Measurements from ENCODE around the gene PKP4.
"Not testable (repeated sequence)": the region's sequence is repeated elsewhere in the genome, so short reads cannot be mapped to it uniquely, and the experiment has no call there.

Gene PKP4, protein sequence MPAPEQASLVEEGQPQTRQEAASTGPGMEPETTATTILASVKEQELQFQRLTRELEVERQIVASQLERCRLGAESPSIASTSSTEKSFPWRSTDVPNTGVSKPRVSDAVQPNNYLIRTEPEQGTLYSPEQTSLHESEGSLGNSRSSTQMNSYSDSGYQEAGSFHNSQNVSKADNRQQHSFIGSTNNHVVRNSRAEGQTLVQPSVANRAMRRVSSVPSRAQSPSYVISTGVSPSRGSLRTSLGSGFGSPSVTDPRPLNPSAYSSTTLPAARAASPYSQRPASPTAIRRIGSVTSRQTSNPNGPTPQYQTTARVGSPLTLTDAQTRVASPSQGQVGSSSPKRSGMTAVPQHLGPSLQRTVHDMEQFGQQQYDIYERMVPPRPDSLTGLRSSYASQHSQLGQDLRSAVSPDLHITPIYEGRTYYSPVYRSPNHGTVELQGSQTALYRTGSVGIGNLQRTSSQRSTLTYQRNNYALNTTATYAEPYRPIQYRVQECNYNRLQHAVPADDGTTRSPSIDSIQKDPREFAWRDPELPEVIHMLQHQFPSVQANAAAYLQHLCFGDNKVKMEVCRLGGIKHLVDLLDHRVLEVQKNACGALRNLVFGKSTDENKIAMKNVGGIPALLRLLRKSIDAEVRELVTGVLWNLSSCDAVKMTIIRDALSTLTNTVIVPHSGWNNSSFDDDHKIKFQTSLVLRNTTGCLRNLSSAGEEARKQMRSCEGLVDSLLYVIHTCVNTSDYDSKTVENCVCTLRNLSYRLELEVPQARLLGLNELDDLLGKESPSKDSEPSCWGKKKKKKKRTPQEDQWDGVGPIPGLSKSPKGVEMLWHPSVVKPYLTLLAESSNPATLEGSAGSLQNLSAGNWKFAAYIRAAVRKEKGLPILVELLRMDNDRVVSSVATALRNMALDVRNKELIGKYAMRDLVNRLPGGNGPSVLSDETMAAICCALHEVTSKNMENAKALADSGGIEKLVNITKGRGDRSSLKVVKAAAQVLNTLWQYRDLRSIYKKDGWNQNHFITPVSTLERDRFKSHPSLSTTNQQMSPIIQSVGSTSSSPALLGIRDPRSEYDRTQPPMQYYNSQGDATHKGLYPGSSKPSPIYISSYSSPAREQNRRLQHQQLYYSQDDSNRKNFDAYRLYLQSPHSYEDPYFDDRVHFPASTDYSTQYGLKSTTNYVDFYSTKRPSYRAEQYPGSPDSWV

GRCh38 chr2:158456309-158457066 lies at the start of gene PKP4, which contains the start of gene CCDC148:
Gene PKP4 (plus strand): TSS chr2:158456952. CDS start chr2:158533185, 76,233 bp downstream.
Gene CCDC148 (minus strand): TSS chr2:158456753. CDS start chr2:158456439, 314 bp downstream.
- DNase-seq (ENCODE audit: low read depth), result peak; percentile 67

GRCh38 chr2:158407031-158407430 lies 49.7 kb upstream of the PKP4 start:
- no peak for DNase-seq (ENCODE audit: low read depth)

DNA sequence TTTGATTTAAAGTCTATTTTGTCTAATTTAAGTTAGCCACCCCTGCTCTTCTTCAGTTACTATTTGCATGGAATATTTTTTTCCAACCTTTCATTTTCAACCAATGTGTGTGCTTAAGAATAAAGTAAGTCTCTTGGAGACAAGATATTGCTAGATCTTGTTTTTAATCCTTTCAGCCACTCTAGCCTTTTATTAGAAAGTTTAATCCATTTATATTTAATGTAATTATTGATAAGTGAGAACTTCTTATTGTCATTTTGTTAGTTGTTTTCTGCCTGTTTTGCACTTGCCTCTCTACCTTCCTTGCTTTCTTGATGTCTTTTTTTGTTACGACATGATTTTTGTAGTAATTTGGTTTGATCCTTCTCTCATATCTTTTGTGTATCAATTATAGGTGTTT lies 46.6 kb upstream of the PKP4 start:
- DNase-seq (ENCODE audit: low read depth), result no peak

- DNase-seq (ENCODE audit: low read depth), result no peak
Measured at GRCh38 chr2:158411748-158412147, 45.0 kb upstream of the PKP4 start.

GRCh38 chr2:158412206-158412605 lies 44.5 kb upstream of the PKP4 start:
- DNase-seq (ENCODE audit: low read depth), result no peak

DNA sequence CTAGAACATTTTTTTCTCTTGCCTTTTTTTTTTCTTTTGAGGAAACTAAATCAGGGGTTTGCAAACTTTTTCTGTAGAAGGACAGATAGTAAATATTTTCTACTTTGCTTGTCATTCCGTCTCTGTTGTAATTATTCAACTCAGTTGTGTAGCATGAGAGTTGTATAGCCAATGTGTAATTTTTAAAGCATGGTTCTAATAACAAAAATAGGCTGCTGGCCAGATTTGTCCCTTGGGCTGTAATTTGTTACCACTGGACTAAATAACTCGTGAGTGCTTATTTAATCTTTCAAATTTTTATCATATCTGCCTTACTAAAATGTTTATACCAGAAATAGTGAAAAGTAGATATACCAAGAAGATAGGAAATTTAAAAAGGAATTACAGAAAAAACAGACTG lies 43.2 kb upstream of the PKP4 start:
- DNase-seq (ENCODE audit: low read depth), result no peak

- peak; percentile 67 for DNase-seq (ENCODE audit: low read depth)
Measured at GRCh38 chr2:158414538-158414937, 42.2 kb upstream of the PKP4 start.

DNA sequence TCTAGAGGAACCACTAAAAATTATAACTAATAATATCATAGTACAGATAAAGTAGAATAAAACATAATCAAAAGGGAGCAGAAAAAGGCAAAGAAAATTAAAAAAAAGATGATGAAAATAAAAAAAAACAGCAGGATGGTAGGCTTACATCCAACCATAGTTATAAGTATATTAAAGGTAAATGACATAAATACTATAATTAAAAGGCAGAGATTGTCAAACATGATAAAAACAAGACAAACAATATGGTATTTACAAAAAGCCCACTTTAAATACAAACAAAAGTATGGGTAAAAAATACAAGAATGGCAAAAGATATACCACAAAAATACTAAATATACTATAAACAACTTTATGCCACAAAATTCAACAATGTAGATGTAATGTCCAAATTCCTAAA lies 24.6 kb upstream of the PKP4 start:
- DNase-seq (ENCODE audit: low read depth), result no peak

DNA sequence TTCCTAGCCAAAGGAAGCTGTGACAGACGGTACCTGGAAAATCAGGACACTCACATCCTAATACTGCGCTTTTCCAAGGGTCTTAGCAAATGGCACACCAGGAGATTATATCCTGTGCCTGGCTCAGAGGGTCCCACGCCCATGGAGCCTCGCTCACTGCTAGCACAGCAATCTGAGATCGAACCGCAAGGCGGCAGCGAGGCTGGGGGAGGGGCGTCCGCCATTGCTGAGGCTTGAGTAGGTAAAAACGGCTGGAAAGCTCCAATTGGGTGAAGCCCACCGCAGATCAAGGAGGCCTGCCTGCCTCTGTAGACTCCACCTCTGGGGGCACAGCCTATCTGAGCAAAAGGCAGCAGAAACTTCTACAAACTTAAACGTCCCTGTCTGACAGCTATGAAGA lies 23.0 kb upstream of the PKP4 start:
- DNase-seq (ENCODE audit: low read depth), result not testable (repeated sequence)

- DNase-seq (ENCODE audit: low read depth), result not testable (repeated sequence)
Measured at GRCh38 chr2:158439062-158439461, 17.7 kb upstream of the PKP4 start.

GRCh38 chr2:158443606-158444005 lies 13.1 kb upstream of the PKP4 start:
- DNase-seq (ENCODE audit: low read depth), result no peak

- peak; percentile 12 for DNase-seq (ENCODE audit: low read depth)
Measured at GRCh38 chr2:158457092-158457825, 507 bp downstream of the PKP4 start.

- peak; percentile 15 for DNase-seq (ENCODE audit: low read depth)
Measured at GRCh38 chr2:158457826-158458616, 1.3 kb downstream of the PKP4 start.

- DNase-seq (ENCODE audit: low read depth), result no peak
Measured at GRCh38 chr2:158458617-158458920, 1.8 kb downstream of the PKP4 start.

GRCh38 chr2:158459161-158460003 lies 2.6 kb downstream of the PKP4 start:
- DNase-seq (ENCODE audit: low read depth), result no peak

DNA sequence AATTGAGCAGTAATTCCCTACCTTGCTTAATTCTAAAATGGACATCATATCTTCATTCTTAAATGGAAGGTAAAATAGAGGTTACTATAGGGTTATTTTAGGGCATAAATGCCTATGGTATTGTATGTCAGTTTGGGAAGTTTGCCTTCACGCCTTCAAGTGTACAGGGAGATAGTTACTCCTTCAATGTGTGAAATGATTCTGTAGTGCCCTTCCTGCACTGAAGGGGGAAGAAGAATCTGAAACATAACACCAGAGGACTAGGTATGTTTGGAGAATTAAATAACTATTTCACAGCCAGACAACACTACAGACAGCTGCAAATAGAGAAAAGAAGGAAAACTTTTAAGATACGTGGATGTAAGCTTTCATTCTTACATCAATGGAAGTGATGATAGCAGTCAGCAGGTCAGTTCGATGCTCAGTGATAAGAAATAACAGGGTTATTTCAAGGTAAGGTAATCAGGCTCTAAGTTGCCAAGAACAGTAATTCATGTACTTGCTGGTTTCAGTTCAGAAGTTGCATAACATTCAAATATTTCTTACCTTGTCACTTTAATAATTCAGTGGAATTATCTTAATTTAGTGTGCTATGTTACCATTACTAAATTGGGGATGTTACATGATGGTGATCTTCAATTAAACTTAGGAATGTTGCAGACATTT lies 4.0 kb downstream of the PKP4 start:
- no peak for DNase-seq (ENCODE audit: low read depth)

GRCh38 chr2:158463496-158464095 lies 6.8 kb downstream of the PKP4 start:
- no peak for DNase-seq (ENCODE audit: low read depth)

Data from GM04503 (cell line).